ENCODE measurements around the gene TP53BP2. TPM values are rescaled to one million over a fixed set of nuclear protein-coding genes. Genes with fewer than 3 reads are reported as not detected.
"Not testable (repeated sequence)": the region's sequence is repeated elsewhere in the genome, so short reads cannot be mapped to it uniquely, and the experiment has no call there.

TP53BP2 gene
- total and polyA plus RNA-seq, 8 donors: 51.8 to 58.6 (median 55.9) TPM

DNA sequence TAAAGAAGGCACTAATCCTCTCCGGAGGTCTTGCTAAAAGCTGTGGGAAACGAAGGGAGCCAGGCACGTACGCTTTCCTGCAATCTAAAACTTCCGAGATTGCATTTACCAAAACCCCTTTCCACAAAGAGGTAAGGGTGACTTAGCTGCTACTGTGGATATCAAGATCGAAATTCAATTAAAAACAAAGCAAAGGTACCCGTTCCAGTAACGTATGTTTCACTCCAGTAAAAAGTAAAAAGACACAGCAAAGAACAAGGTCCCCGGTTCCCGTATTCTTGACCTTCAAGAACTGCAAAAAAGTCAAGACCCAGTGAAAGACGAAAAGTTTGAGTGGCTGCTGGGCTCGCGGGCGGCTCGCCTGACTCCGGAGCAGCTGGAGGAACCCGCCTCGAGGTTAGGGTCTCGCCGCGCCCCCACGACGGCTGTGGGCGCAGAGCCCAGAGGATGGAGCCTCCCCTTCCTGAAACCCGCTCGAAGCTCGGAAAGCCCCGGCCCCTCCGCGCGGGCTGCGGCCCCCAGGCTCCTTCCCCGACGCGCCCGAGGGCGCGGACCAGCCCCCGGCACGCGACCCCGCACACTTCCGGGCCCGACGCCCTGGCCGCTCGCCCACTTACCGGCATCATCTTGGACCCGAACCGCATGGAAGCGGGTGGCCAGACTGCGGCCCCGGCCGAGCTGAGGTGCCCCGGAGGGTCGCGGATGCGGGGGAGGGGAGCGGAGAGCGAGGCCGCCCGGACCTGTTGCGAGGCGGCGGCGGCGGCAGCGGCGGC, 524 bp downstream of the TP53BP2 start:
- peaks cover 12 to 52% of the 10 kb centered on the region in 2 donors for H3K4me1 ChIP-seq
- H3K36me3 ChIP-seq: no peaks in the 10 kb centered on the region
- DNase-seq (peak in 3 of 4 donors; percentile 62 to 87 (median 81)), ATAC-seq (peak; percentile 27)
- H3K9me3 ChIP-seq: no peaks in the 10 kb centered on the region
- H3K27ac ChIP-seq: peak overlapping the region; percentile 99 to 100
- TF ChIP-seq, protein P1, sequence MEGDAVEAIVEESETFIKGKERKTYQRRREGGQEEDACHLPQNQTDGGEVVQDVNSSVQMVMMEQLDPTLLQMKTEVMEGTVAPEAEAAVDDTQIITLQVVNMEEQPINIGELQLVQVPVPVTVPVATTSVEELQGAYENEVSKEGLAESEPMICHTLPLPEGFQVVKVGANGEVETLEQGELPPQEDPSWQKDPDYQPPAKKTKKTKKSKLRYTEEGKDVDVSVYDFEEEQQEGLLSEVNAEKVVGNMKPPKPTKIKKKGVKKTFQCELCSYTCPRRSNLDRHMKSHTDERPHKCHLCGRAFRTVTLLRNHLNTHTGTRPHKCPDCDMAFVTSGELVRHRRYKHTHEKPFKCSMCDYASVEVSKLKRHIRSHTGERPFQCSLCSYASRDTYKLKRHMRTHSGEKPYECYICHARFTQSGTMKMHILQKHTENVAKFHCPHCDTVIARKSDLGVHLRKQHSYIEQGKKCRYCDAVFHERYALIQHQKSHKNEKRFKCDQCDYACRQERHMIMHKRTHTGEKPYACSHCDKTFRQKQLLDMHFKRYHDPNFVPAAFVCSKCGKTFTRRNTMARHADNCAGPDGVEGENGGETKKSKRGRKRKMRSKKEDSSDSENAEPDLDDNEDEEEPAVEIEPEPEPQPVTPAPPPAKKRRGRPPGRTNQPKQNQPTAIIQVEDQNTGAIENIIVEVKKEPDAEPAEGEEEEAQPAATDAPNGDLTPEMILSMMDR (IDR thresholded peaks at IDR 0.05): no peak
- H3K27me3 ChIP-seq: no peaks in the 10 kb centered on the region
- intact Hi-C loops (cut with DNase I): no loop called here
- H3K4me3 ChIP-seq: peak overlapping the region; percentile 78 to 84

DNA sequence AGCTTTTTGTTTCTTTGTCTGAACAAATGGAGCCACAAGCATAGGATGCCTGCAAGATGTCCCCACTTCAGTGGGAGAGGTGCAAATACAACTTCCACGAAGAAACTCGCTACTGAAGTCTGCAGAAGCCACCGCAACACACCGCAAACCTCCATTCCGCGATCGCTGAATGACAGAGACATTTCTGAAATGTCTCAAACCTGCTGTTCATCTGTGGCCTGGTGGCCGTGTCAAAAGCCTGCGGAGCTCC, 1.0 kb downstream of the TP53BP2 start:
- H3K4me3 ChIP-seq: peak overlapping the region; percentile 78 to 84
- H3K4me1 ChIP-seq: peaks cover 12 to 57% of the 10 kb centered on the region in 2 donors
- TF ChIP-seq, protein P1 (IDR thresholded peaks at IDR 0.05): no peak
- H3K27ac ChIP-seq: peak overlapping the region; percentile 99 to 100
- H3K36me3 ChIP-seq: no peaks in the 10 kb centered on the region
- H3K27me3 ChIP-seq: no peaks in the 10 kb centered on the region
- ATAC-seq: no peak
- H3K9me3 ChIP-seq: no peaks in the 10 kb centered on the region
- intact Hi-C loops (cut with DNase I): no loop called here
- DNase-seq: no peak

DNA sequence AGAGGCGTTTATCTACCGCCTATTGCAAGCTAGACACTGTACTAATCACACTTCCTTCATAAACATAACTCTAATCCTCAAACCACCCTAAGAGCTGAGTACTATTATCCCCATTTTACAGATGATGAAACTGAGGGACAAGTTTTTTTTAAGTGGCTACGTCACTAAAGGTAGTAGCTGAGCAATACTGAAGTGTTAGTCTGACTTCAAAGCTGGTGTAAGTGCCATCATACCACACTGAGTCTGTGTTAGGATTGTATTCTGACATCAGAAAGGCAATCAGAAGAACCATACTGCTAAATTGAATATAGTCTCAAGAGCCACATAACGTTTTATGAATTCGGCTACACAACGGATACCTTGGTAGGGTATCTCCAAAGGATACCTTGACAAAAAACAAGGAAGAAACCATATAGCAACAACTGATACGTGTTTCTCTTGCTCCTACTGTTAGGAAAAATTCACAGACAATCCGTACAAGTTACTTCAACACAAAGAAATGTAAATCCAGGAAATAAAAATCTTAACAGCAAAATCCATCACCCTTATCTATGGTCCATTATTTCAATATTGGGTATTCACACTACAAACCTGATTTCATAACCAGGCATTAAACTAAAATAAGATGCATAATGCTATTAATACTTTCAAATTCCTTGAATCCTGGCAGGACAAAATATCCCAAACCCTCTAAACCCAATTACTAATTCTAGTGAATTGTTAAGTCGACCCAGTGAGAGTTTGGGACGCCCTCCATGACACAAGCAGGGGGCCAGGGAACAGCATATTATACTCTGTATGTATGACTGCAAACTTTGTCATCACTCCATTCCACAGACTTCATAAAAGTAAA, 1.6 kb downstream of the TP53BP2 start:
- TF ChIP-seq, protein P1 (IDR thresholded peaks at IDR 0.05): no peak
- intact Hi-C loops (cut with DNase I): no loop called here
- ATAC-seq (no peak), DNase-seq (no peak)
- Histone ChIP-seq H3K36me3 (no peaks in the 10 kb centered on the region), H3K4me3 (peak overlapping the region; percentile 78 to 84), H3K4me1 (peaks cover 12 to 60% of the 10 kb centered on the region in 2 donors), H3K27ac (peak overlapping the region; percentile 99 to 100), H3K27me3 (no peaks in the 10 kb centered on the region), H3K9me3 (no peaks in the 10 kb centered on the region)

DNA sequence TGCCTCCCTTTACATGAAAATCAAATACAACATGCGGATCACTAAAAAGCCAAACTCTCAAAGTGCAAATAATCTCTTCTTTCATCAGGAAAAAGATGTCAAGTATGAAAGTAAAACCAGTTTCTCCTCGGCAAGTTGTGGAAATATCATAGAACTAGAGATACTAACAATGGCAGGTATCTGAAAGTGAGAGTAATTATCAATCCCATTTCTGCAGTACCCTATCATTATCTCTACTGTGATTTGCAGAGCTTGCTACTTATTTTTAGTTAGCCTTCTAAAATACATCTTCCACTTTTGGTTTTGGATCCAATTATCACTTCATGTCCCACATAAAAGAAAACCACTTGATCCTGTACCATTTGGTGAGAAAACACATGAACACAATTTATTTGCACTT, 3.0 kb downstream of the TP53BP2 start:
- TF ChIP-seq, protein P1 (IDR thresholded peaks at IDR 0.05): no peak

DNA sequence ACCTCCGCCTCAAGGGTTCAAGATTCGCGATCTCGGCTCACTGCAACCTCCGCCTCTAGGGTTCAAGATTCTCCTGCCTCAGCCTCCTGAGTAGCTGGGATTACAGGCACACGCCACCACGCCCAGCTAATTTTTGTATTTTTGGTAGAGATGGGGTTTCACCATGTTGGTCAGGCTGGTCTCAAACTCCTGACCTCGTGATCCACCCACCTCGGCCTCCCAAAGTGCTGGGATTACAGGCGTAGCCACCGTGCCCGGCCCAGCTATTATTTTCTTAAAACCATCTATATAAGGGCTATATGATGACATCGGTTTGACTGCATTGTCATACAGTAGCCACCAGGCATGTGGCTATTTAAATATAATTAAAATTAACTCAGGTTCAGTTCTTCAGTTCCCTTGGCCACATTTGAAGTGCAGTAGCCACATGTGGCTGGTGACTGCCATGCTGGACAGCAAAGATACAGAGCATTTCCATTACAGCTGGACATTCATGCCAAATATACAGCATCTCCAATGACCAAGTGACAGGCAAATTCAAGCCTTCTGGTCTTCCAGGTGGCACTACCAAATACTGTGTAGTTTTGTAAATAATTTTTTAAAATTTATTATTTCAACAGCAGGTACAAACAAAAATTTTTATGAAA, 3.6 kb downstream of the TP53BP2 start:
- H3K36me3 ChIP-seq; ATAC-seq; H3K27ac ChIP-seq; H3K4me3 ChIP-seq; H3K9me3 ChIP-seq; H3K27me3 ChIP-seq; intact Hi-C loops (cut with DNase I); DNase-seq: not testable (repeated sequence)
- peaks cover 17 to 78% of the 10 kb centered on the region in 2 donors for H3K4me1 ChIP-seq

More for the DNA sequence above, 3.0 kb downstream of the TP53BP2 start:
- no peak for ATAC-seq
- H3K27me3 ChIP-seq: no peaks in the 10 kb centered on the region
- H3K9me3 ChIP-seq: no peaks in the 10 kb centered on the region
- intact Hi-C loops (cut with DNase I): no loop called here
- H3K27ac ChIP-seq: no peak overlapping the region
- no peak for DNase-seq
- no peak overlapping the region for H3K4me3 ChIP-seq
- H3K36me3 ChIP-seq: no peaks in the 10 kb centered on the region
- H3K4me1 ChIP-seq: peaks cover 12 to 73% of the 10 kb centered on the region in 2 donors
